SK-N-SH (cell line): ENCODE measurements around the gene SLC39A13. TPM values are rescaled to one million over a fixed set of nuclear protein-coding genes. Genes with fewer than 3 reads are reported as not detected.

Experiments
- CTCF ChIA-PET: fragments of 300-600, 350-600 bp; formaldehyde crosslinking; extraction: SDS; loops from one replicate; lab custom pipeline; 2021; lab: Yijun Ruan, JAX
- POLR2A ChIA-PET: fragments of 350-600 bp; sonication (Branson Sonifier 250); formaldehyde crosslinking; extraction: SDS; loops from one replicate; lab custom pipeline; 2020; ENCODE audit warnings: antibody characterized with exemption, inconsistent platforms; lab: Yijun Ruan, JAX
- DNase-seq: peaks from one replicate; pipeline ENCODE4 v3.0.0; 2012
- H2AFZ ChIP-seq: fragments of 200-600 bp; sonication (generic); 2 replicates; pipeline ENCODE4 v1.8.1; 2016; ENCODE audit warnings: antibody characterized with exemption, mild to moderate bottlenecking, low read depth
- H3F3A ChIP-seq: fragments of 200-600 bp; sonication (generic); replicated peaks from 2 replicates; pipeline ENCODE3; 2016; ENCODE audit warnings: antibody characterized with exemption, mild to moderate bottlenecking; ENCODE audit not compliant: insufficient read depth
- H3K27ac ChIP-seq, 2 experiments: fragments of 200-500 bp in 1 of 2; fragments of 200-600 bp in 1 of 2; sonication (Bioruptor generic) in 1 of 2; sonication (generic), shearing (Covaris generic) in 1 of 2; 2 replicates each; pipeline versions ENCODE4 v1.5.1 to v1.6.1; 2014 to 2016; ENCODE audit warnings: low read depth in 2 of 2, inconsistent platforms in 1 of 2, low read length in 1 of 2, mild to moderate bottlenecking in 1 of 2, mixed read lengths in 1 of 2
- H3K27me3 ChIP-seq: fragments of 200-600 bp; sonication (generic), shearing (Covaris generic); 2 replicates; pipeline ENCODE4 v1.6.1; 2016; ENCODE audit warnings: mixed run types; ENCODE audit not compliant: insufficient read depth
- H3K36me3 ChIP-seq, 2 experiments: fragments of 200-500 bp in 1 of 2; fragments of 200-600 bp in 1 of 2; sonication (Bioruptor generic) in 1 of 2; sonication (generic) in 1 of 2; replicated peaks in 1 of 2; 2 replicates each; pipeline versions ENCODE3 to v1.5.1; 2014 to 2016; ENCODE audit warnings: low read length in 1 of 2, mild to moderate bottlenecking in 1 of 2; ENCODE audit not compliant: insufficient read depth in 2 of 2, control insufficient read depth in 1 of 2
- H3K4me1 ChIP-seq, 2 experiments: fragments of 200-500 bp in 1 of 2; fragments of 200-600 bp in 1 of 2; sonication (Bioruptor generic) in 1 of 2; sonication (generic), shearing (Covaris generic) in 1 of 2; 2 replicates each; pipeline versions ENCODE4 v1.5.1 to v1.6.1; 2014 to 2016; ENCODE audit warnings: low read depth in 1 of 2, low read length in 1 of 2, mixed run types in 1 of 2; ENCODE audit not compliant: insufficient read depth in 2 of 2, control insufficient read depth in 1 of 2
- H3K4me2 ChIP-seq: fragments of 200-600 bp; sonication (generic), shearing (Covaris generic); 2 replicates; pipeline ENCODE4 v1.6.1; 2017; ENCODE audit warnings: mixed run types
- H3K4me3 ChIP-seq, 2 experiments: fragments of 200-500 bp in 1 of 2; fragments of 200-600 bp in 1 of 2; sonication (Bioruptor generic) in 1 of 2; sonication (generic), shearing (Covaris generic) in 1 of 2; 2 replicates each; pipeline versions ENCODE4 v1.5.1 to v1.8.1; 2014 to 2016; ENCODE audit warnings: low read depth in 2 of 2, inconsistent platforms in 1 of 2, low read length in 1 of 2, mild to moderate bottlenecking in 1 of 2, mixed read lengths in 1 of 2, moderate library complexity in 1 of 2
- H3K79me2 ChIP-seq: fragments of 200-600 bp; sonication (generic); 2 replicates; pipeline ENCODE4 v1.8.1; 2017; ENCODE audit warnings: mild to moderate bottlenecking; ENCODE audit not compliant: insufficient read depth
- H3K9ac ChIP-seq: fragments of 200-600 bp; sonication (generic); 2 replicates; pipeline ENCODE4 v1.6.1; 2017; ENCODE audit warnings: mixed run types
- H3K9me2 ChIP-seq: fragments of 200-600 bp; sonication (generic); 2 replicates; pipeline ENCODE4 v1.6.1; 2017; ENCODE audit warnings: mixed run types
- H3K9me3 ChIP-seq: fragments of 200-600 bp; sonication (generic); 2 replicates; pipeline ENCODE4 v1.6.1; 2017; ENCODE audit warnings: mixed run types, mild to moderate bottlenecking, moderate library complexity
- H4K20me1 ChIP-seq: fragments of 200-600 bp; sonication (generic); 2 replicates; pipeline ENCODE4 v1.6.1; 2017; ENCODE audit warnings: mild to moderate bottlenecking, mixed run types; ENCODE audit not compliant: insufficient read depth
- EP300 ChIP-seq, 2 experiments: IDR thresholded peaks; 2 replicates each; pipeline versions ENCODE4 v1.4.0 to v1.6.1; 2012; ENCODE audit warnings: borderline replicate concordance in 1 of 2, low read depth in 1 of 2, low read length in 1 of 2
- EZH2phosphoT487 ChIP-seq: fragments of 200-600 bp; sonication (generic); IDR thresholded peaks from 2 replicates; pipeline ENCODE4 v1.6.1; 2017; ENCODE audit warnings: low read depth, mixed run types, mild to moderate bottlenecking, antibody characterized with exemption, moderate library complexity, borderline replicate concordance
- FOSL2 ChIP-seq: IDR thresholded peaks from 2 replicates; pipeline ENCODE4 v1.4.0; 2012; ENCODE audit warnings: low read depth, mild to moderate bottlenecking, moderate library complexity, borderline replicate concordance
- IRF3 ChIP-seq: fragments of 150-350 bp; IDR thresholded peaks from 2 replicates; pipeline ENCODE4 v1.6.1; 2016; ENCODE audit warnings: mild to moderate bottlenecking, low read depth, low read length
- JUND ChIP-seq: IDR thresholded peaks from 2 replicates; pipeline ENCODE4 v1.4.0; 2012
- MEF2A ChIP-seq: IDR thresholded peaks from 2 replicates; pipeline ENCODE4 v1.4.0; 2012; ENCODE audit warnings: low read depth, borderline replicate concordance
- NFIC ChIP-seq: IDR thresholded peaks from 2 replicates; pipeline ENCODE4 v1.4.0; 2012; ENCODE audit warnings: borderline replicate concordance
- NRF1 ChIP-seq: IDR thresholded peaks from 2 replicates; pipeline ENCODE4 v1.6.1; 2012; ENCODE audit warnings: low read depth, mild to moderate bottlenecking, low read length
- PBX3 ChIP-seq: IDR thresholded peaks from 2 replicates; pipeline ENCODE4; 2012
- POLR2AphosphoS5 ChIP-seq: IDR thresholded peaks from 2 replicates; pipeline ENCODE4 v1.6.1; 2012; ENCODE audit warnings: low read depth, low read length
- RAD21 ChIP-seq: IDR thresholded peaks from 2 replicates; pipeline ENCODE4 v1.6.1; 2012; ENCODE audit warnings: mild to moderate bottlenecking, low read length
- RCOR1 ChIP-seq: fragments of 150-350 bp; IDR thresholded peaks from 2 replicates; pipeline ENCODE4 v1.6.1; 2017; ENCODE audit warnings: antibody characterized with exemption, low read length
- REST ChIP-seq: IDR thresholded peaks from 2 replicates; pipeline ENCODE4 v1.6.1; 2012; ENCODE audit warnings: mild to moderate bottlenecking, low read depth, low read length, moderate library complexity
- RXRA ChIP-seq: IDR thresholded peaks from 2 replicates; pipeline ENCODE4 v1.4.0; 2012; ENCODE audit warnings: low read depth, mild to moderate bottlenecking, borderline replicate concordance
- SMC3 ChIP-seq: IDR thresholded peaks from 2 replicates; pipeline ENCODE4 v1.6.1; 2012; ENCODE audit warnings: low read depth, low read length, improper control_type of control experiment
- TAF1 ChIP-seq: IDR thresholded peaks from 2 replicates; pipeline ENCODE4 v1.6.1; 2012; ENCODE audit warnings: low read depth, mild to moderate bottlenecking, low read length, moderate library complexity, borderline replicate concordance
- TEAD4 ChIP-seq: IDR thresholded peaks from 2 replicates; pipeline ENCODE4 v1.4.0; 2012; ENCODE audit warnings: mild to moderate bottlenecking, borderline replicate concordance; ENCODE audit not compliant: insufficient read depth
- USF2 ChIP-seq: fragments of 150-350 bp; IDR thresholded peaks from 2 replicates; pipeline ENCODE4 v1.6.1; 2017; ENCODE audit warnings: antibody characterized with exemption, low read length, low read depth, borderline replicate concordance
- YY1 ChIP-seq: IDR thresholded peaks from 2 replicates; pipeline ENCODE4 v1.4.0; 2012; ENCODE audit warnings: low read depth, mild to moderate bottlenecking
- WGBS: methylation state at CpG from one replicate; pipeline ENCODE4 v1.1.6; 2017; ENCODE audit warnings: low lambda C conversion rate; 5-methylcytosine and 5-hydroxymethylcytosine counted together
- polyA plus RNA-seq, 3 experiments: library from polyadenylated mRNA; depleted of rRNA; stranded (reverse); fragments of >200 nt; gene quantifications; 2 replicates each; pipeline ENCODE4 v1.2.3, GENCODE V29; 2012
- small RNA-seq, 7 experiments: library from RNA; depleted of rRNA; stranded (forward); fragments of <200 nt; gene quantifications; one replicate each; pipeline ENCODE3, GENCODE V24; 2012

Gene SLC39A13
- polyA plus RNA-seq, 1 of the 3 experiments (the other 2 are of a cell fraction) = 65.5 TPM

- TF ChIP-seq IRF3 (no peak), FOSL2 (no peak), RXRA (no peak), NRF1 (no peak), JUND (no peak), TEAD4 (no peak), NFIC (no peak), POLR2AphosphoS5 (no peak), REST (no peak), YY1 (no peak), SMC3 (no peak), EP300 (IDR thresholded peaks at IDR 0.05; ENCODE audit: borderline replicate concordance in 1 of 2, low read depth in 1 of 2, low read length in 1 of 2) (no peak), PBX3 (no peak), RAD21 (no peak), USF2 (no peak), TAF1 (no peak), RCOR1 (no peak), EZH2phosphoT487 (no peak), MEF2A (no peak)
- peaks cover 65% of the 10 kb centered on the region for H3K79me2 ChIP-seq
- 95% methylated on average over 5 of the region's 5 CpGs for WGBS
- no peak overlapping the region for H3K9ac ChIP-seq
- DNase-seq = no peak
- H3K27ac ChIP-seq = no peak overlapping the region; a peak in 1 of 4 replicates
- no peak overlapping the region for H2AFZ ChIP-seq
- no peak overlapping the region for H3K4me3 ChIP-seq
- CTCF ChIA-PET = interaction anchor here (0.7 to 3.1 kb wide), 3 partner anchors 10 to 655 kb away, joined by 3 to 14 read pairs (median 3); no protein-coding TSS in a partner anchor
- H3K27me3 ChIP-seq = no peaks in the 10 kb centered on the region
- H3F3A ChIP-seq = peaks cover 11% of the 10 kb centered on the region
- peaks cover 36% of the 10 kb centered on the region for H4K20me1 ChIP-seq
- H3K4me2 ChIP-seq = no peak overlapping the region
- POLR2A ChIA-PET = no interaction called here
- no peaks in the 10 kb centered on the region for H3K9me2 ChIP-seq
- H3K36me3 ChIP-seq = peaks cover 30 to 45% of the 10 kb centered on the region in 2 experiments
- peaks cover 19 to 25% of the 10 kb centered on the region in 2 experiments; a peak in 3 of 4 replicates for H3K4me1 ChIP-seq
- no peaks in the 10 kb centered on the region for H3K9me3 ChIP-seq
Observed at GRCh38 chr11:47464483-47464882, 56.1 kb downstream of the SLC39A13 start.

Small RNAs within 50 kb of the gene (small RNA-seq; reads per million reads assigned to genes)
- gene MIR4487 = 0 reads per million in 7 experiments

Other genes with a start within 250 kb of the SLC39A13 start
- 52.5 and 64.0 TPM in 2 replicates for gene ARFGAP2, start 231.7 kb upstream of the SLC39A13 start, polyA plus RNA-seq (2012; rRNA removed)
- gene PACSIN3, start 222.2 kb upstream of the SLC39A13 start, polyA plus RNA-seq (2012; rRNA removed) = 24.4 and 31.1 TPM in 2 replicates
- gene DDB2, start 193.6 kb upstream of the SLC39A13 start, polyA plus RNA-seq (2012; rRNA removed) = 83.5 and 95.5 TPM in 2 replicates
- gene ACP2, start 159.8 kb upstream of the SLC39A13 start, polyA plus RNA-seq (2012; rRNA removed) = 15.9 and 17.5 TPM in 2 replicates
- 6.3 and 7.3 TPM in 2 replicates for gene NR1H3, start 150.6 kb upstream of the SLC39A13 start, polyA plus RNA-seq (2012; rRNA removed)
- gene MADD, start 138.5 kb upstream of the SLC39A13 start, polyA plus RNA-seq (2012; rRNA removed) = 10.6 and 16.4 TPM in 2 replicates
- gene MYBPC3, start 55.9 kb upstream of the SLC39A13 start, polyA plus RNA-seq (2012; rRNA removed) = not detected in 2 replicates
- 0.19 TPM in 1 of 2 replicates, not detected in the other for gene SPI1, start 30.0 kb upstream of the SLC39A13 start, polyA plus RNA-seq (2012; rRNA removed)
- 184 and 191 TPM in 2 replicates for gene PSMC3, start 17.8 kb downstream of the SLC39A13 start, polyA plus RNA-seq (2012; rRNA removed)
- 0.07 and 0.23 TPM in 2 replicates for gene RAPSN, start 40.5 kb downstream of the SLC39A13 start, polyA plus RNA-seq (2012; rRNA removed)
- 47.5 and 69.3 TPM in 2 replicates for gene CELF1, start 144.5 kb downstream of the SLC39A13 start, polyA plus RNA-seq (2012; rRNA removed)
- 64.4 and 69.0 TPM in 2 replicates for gene PTPMT1, start 157.0 kb downstream of the SLC39A13 start, polyA plus RNA-seq (2012; rRNA removed)
- 16.8 and 24.6 TPM in 2 replicates for gene KBTBD4, start 170.4 kb downstream of the SLC39A13 start, polyA plus RNA-seq (2012; rRNA removed)
- gene NDUFS3, start 170.5 kb downstream of the SLC39A13 start, polyA plus RNA-seq (2012; rRNA removed) = 150 and 163 TPM in 2 replicates
- not detected in 2 replicates for gene FAM180B, start 178.1 kb downstream of the SLC39A13 start, polyA plus RNA-seq (2012; rRNA removed)
- 0.06 and 0.08 TPM in 2 replicates for gene C1QTNF4, start 185.8 kb downstream of the SLC39A13 start, polyA plus RNA-seq (2012; rRNA removed)
- gene MTCH2, start 234.0 kb downstream of the SLC39A13 start, polyA plus RNA-seq (2012; rRNA removed) = 115 and 132 TPM in 2 replicates